ENCODE results near the gene FAM171A1.

FAM171A1 gene

GRCh38 chr10:15175587-15175986 is 195.5 kb downstream of the FAM171A1 start:
- no peaks in the 10 kb centered on the region for H3K4me1 ChIP-seq (ENCODE audit: control insufficient read depth in 1 of 2, insufficient read depth in 1 of 2, low read depth in 1 of 2, low read length in 1 of 2)
- no peak for TF ChIP-seq CTCF (IDR thresholded peaks at IDR 0.05)

GRCh38 chr10:15172306-15172840 is 198.7 kb downstream of the FAM171A1 start:
- H3K4me3 ChIP-seq (ENCODE audit: low read depth in 1 of 2, low read length in 1 of 2), result no peak overlapping the region
- H3K4me1 ChIP-seq (ENCODE audit: control insufficient read depth in 1 of 2, insufficient read depth in 1 of 2, low read depth in 1 of 2, low read length in 1 of 2), result peaks cover 7 to 17% of the 10 kb centered on the region in 2 experiments
- H3K27ac ChIP-seq, result no peak overlapping the region
- H3K27me3 ChIP-seq, result peaks cover 83% of the 10 kb centered on the region
- no peaks in the 10 kb centered on the region for H3K36me3 ChIP-seq
- no peaks in the 10 kb centered on the region for H3K9me3 ChIP-seq
- no peak for TF ChIP-seq CTCF (IDR thresholded peaks at IDR 0.05)

More at GRCh38 chr10:15175587-15175986, 195.5 kb downstream of the FAM171A1 start:
- Histone ChIP-seq H3K27ac (no peak overlapping the region), H3K36me3 (no peaks in the 10 kb centered on the region), H3K27me3 (peaks cover 62% of the 10 kb centered on the region), H3K4me3 (ENCODE audit: low read depth in 1 of 2, low read length in 1 of 2) (no peak overlapping the region), H3K9me3 (no peaks in the 10 kb centered on the region)

- H3K27me3 ChIP-seq, result peaks cover 85% of the 10 kb centered on the region
- peaks cover 7 to 19% of the 10 kb centered on the region in 2 experiments for H3K4me1 ChIP-seq (ENCODE audit: control insufficient read depth in 1 of 2, insufficient read depth in 1 of 2, low read depth in 1 of 2, low read length in 1 of 2)
- no peaks in the 10 kb centered on the region for H3K9me3 ChIP-seq
- no peaks in the 10 kb centered on the region for H3K36me3 ChIP-seq
- peak overlapping the region; percentile 47 for H3K27ac ChIP-seq
- H3K4me3 ChIP-seq (ENCODE audit: low read depth in 1 of 2, low read length in 1 of 2), result no peak overlapping the region
- no peak for TF ChIP-seq CTCF (IDR thresholded peaks at IDR 0.05)
These were observed 201.3 kb downstream of the FAM171A1 start for GRCh38 chr10:15169555-15170401.

- TF ChIP-seq CTCF (IDR thresholded peaks at IDR 0.05), result no peak
- peak overlapping the region; percentile 47 for H3K27ac ChIP-seq
- H3K4me3 ChIP-seq (ENCODE audit: low read depth in 1 of 2, low read length in 1 of 2), result peak overlapping the region; percentile 41 to 52
- peaks cover 7 to 19% of the 10 kb centered on the region in 2 experiments for H3K4me1 ChIP-seq (ENCODE audit: control insufficient read depth in 1 of 2, insufficient read depth in 1 of 2, low read depth in 1 of 2, low read length in 1 of 2)
- no peaks in the 10 kb centered on the region for H3K36me3 ChIP-seq
- H3K27me3 ChIP-seq, result peaks cover 78% of the 10 kb centered on the region
- no peaks in the 10 kb centered on the region for H3K9me3 ChIP-seq
These were observed 202.1 kb downstream of the FAM171A1 start for GRCh38 chr10:15168786-15169554.

GRCh38 chr10:15168291-15168785 is 202.8 kb downstream of the FAM171A1 start, which contains the start of gene NMT2:
TSS of gene NMT2 (minus strand) at chr10:15168693. CDS start at chr10:15168612, 81 bp downstream.
- Histone ChIP-seq H3K27me3 (peaks cover 74% of the 10 kb centered on the region), H3K27ac (peak within 1 kb of the TSS; percentile 47), H3K4me1 (ENCODE audit: control insufficient read depth in 1 of 2, insufficient read depth in 1 of 2, low read depth in 1 of 2, low read length in 1 of 2) (peaks cover 7 to 19% of the 10 kb centered on the region in 2 experiments), H3K36me3 (no peaks in the 10 kb centered on the region), H3K9me3 (no peaks in the 10 kb centered on the region), H3K4me3 (ENCODE audit: low read depth in 1 of 2, low read length in 1 of 2) (peak within 1 kb of the TSS; percentile 75 to 88)
- TF ChIP-seq CTCF (IDR thresholded peaks at IDR 0.05), result peak; percentile 70

Measured in neutrophil (primary cell).